Urinary bladder (tissue), 4 donors: Measurements from ENCODE around the gene PRPSAP1. TPM values are rescaled to one million over a fixed set of nuclear protein-coding genes. Genes with fewer than 3 reads are reported as not detected.

Experiments
- DNase-seq: peaks from one replicate; pipeline ENCODE4 v3.0.0-alpha.2; 2015; ENCODE audit errors: extremely low spot score
- H3K27ac ChIP-seq: one replicate; pipeline ENCODE4 v1.5.1; 2013; ENCODE audit warnings: low read depth, mild to moderate bottlenecking, moderate library complexity
- H3K36me3 ChIP-seq: one replicate; pipeline ENCODE4 v1.6.1; 2013; ENCODE audit warnings: mild to moderate bottlenecking, moderate library complexity; ENCODE audit not compliant: insufficient read depth
- H3K4me1 ChIP-seq: one replicate; pipeline ENCODE4 v1.6.1; 2013; ENCODE audit warnings: mild to moderate bottlenecking, moderate library complexity; ENCODE audit not compliant: insufficient read depth
- H3K4me3 ChIP-seq: one replicate; pipeline ENCODE4 v1.5.1; 2013; ENCODE audit warnings: low read depth, low read length
- WGBS: extraction: QIAGEN DNeasy Blood & Tissue Kit; methylation state at CpG from one replicate; pipeline ENCODE4 v1.1.7; 2013; 5-methylcytosine and 5-hydroxymethylcytosine counted together
- polyA plus RNA-seq: library from polyadenylated mRNA; stranded (reverse); fragments of 200-250 nt; gene quantifications from one replicate; pipeline ENCODE4 v1.2.3, GENCODE V29; 2013
- total RNA-seq: library from RNA; depleted of rRNA; stranded (reverse); fragments of >200 nt; gene quantifications from one replicate; pipeline ENCODE4 v1.2.3, GENCODE V29; 2014
- donor health status: healthy with polysubstance abuse.
- donor health status: healthy.

PRPSAP1 gene
- total and polyA plus RNA-seq, 2 donors: 38.9 to 40.5 TPM

GRCh38 chr17:76278268-76278908, 75.3 kb downstream of the PRPSAP1 start:
- 86% methylated on average over 19 of the region's 19 CpGs for WGBS
- Histone ChIP-seq H3K4me1 (no peaks in the 10 kb centered on the region), H3K4me3 (no peak overlapping the region), H3K27ac (no peak overlapping the region), H3K36me3 (no peaks in the 10 kb centered on the region)
- DNase-seq: no peak

- H3K4me3 ChIP-seq: no peak overlapping the region
- 90% methylated on average over 31 of the region's 31 CpGs for WGBS
- no peaks in the 10 kb centered on the region for H3K36me3 ChIP-seq
- no peak overlapping the region for H3K27ac ChIP-seq
- DNase-seq: no peak
- H3K4me1 ChIP-seq: no peaks in the 10 kb centered on the region
These were observed 76.1 kb downstream of the PRPSAP1 start for GRCh38 chr17:76277300-76278267.

- Histone ChIP-seq H3K27ac (no peak overlapping the region), H3K4me3 (no peak overlapping the region), H3K36me3 (no peaks in the 10 kb centered on the region), H3K4me1 (no peaks in the 10 kb centered on the region)
- 90% methylated on average over 19 of the region's 19 CpGs for WGBS
- no peak for DNase-seq
These were observed 77.0 kb downstream of the PRPSAP1 start for GRCh38 chr17:76276461-76277299.

- no peak overlapping the region for H3K4me3 ChIP-seq
- WGBS: 87% methylated on average over 11 of the region's 11 CpGs
- H3K36me3 ChIP-seq: no peaks in the 10 kb centered on the region
- no peaks in the 10 kb centered on the region for H3K4me1 ChIP-seq
- no peak overlapping the region for H3K27ac ChIP-seq
- DNase-seq: no peak
These were observed 77.7 kb downstream of the PRPSAP1 start for GRCh38 chr17:76276069-76276431.

- DNase-seq: no peak
- no peak overlapping the region for H3K4me3 ChIP-seq
- H3K27ac ChIP-seq: no peak overlapping the region
- WGBS: 89% methylated on average over 22 of the region's 22 CpGs
- no peaks in the 10 kb centered on the region for H3K36me3 ChIP-seq
- H3K4me1 ChIP-seq: no peaks in the 10 kb centered on the region
These were observed 78.2 kb downstream of the PRPSAP1 start for GRCh38 chr17:76275382-76276068.

GRCh38 chr17:76274112-76274956, 79.4 kb downstream of the PRPSAP1 start:
- no peak for DNase-seq
- H3K4me3 ChIP-seq: no peak overlapping the region
- H3K27ac ChIP-seq: no peak overlapping the region
- peaks cover 3% of the 10 kb centered on the region for H3K36me3 ChIP-seq
- WGBS: 69% methylated on average over 21 of the region's 21 CpGs
- H3K4me1 ChIP-seq: no peaks in the 10 kb centered on the region

- no peak for DNase-seq
- whole genome bisulfite sequencing: 69% methylated on average over 26 of the region's 26 CpGs
- H3K4me1 ChIP-seq: no peaks in the 10 kb centered on the region
- H3K36me3 ChIP-seq: peaks cover 3% of the 10 kb centered on the region
- H3K27ac ChIP-seq: no peak overlapping the region
- H3K4me3 ChIP-seq: no peak overlapping the region
These were observed 80.1 kb downstream of the PRPSAP1 start for GRCh38 chr17:76273445-76274111.

GRCh38 chr17:76272541-76273444, 80.9 kb downstream of the PRPSAP1 start:
- Histone ChIP-seq H3K27ac (peak overlapping the region; percentile 49), H3K4me1 (peaks cover under 1% of the 10 kb centered on the region)

GRCh38 chr17:76271669-76272540, 81.8 kb downstream of the PRPSAP1 start:
- Histone ChIP-seq H3K4me3 (peak overlapping the region; percentile 27), H3K4me1 (peaks cover 2% of the 10 kb centered on the region), H3K27ac (peak overlapping the region; percentile 61), H3K36me3 (peaks cover 3% of the 10 kb centered on the region)
- 19% methylated on average over 38 of the region's 38 CpGs for WGBS
- DNase-seq: no peak

More at GRCh38 chr17:76272541-76273444, 80.9 kb downstream of the PRPSAP1 start:
- peaks cover 3% of the 10 kb centered on the region for H3K36me3 ChIP-seq
- no peak overlapping the region for H3K4me3 ChIP-seq
- WGBS: 57% methylated on average over 19 of the region's 19 CpGs
- DNase-seq: no peak

GRCh38 chr17:76270770-76271668, 82.7 kb downstream of the PRPSAP1 start:
- H3K4me3 ChIP-seq: no peak overlapping the region
- no peak for DNase-seq
- H3K4me1 ChIP-seq: peaks cover 2% of the 10 kb centered on the region
- H3K36me3 ChIP-seq: peaks cover 3% of the 10 kb centered on the region
- H3K27ac ChIP-seq: no peak overlapping the region
- 89% methylated on average over 14 of the region's 14 CpGs for WGBS
